ENCODE measurements around the gene CMPK2. TPM values are rescaled to one million over a fixed set of nuclear protein-coding genes. Genes with fewer than 3 reads are reported as not detected.

CMPK2 gene
- total RNA-seq, 1 donor from 2014 or later = 0.92 TPM

- no peak for DNase-seq (ENCODE audit: low read depth, low spot score)
Measured at GRCh38 chr2:6813573-6813972, 52.1 kb downstream of the CMPK2 start.

- DNase-seq (ENCODE audit: low read depth, low spot score) = no peak
Measured at GRCh38 chr2:6812857-6813530, 52.7 kb downstream of the CMPK2 start.

GRCh38 chr2:6810961-6811360 lies 54.7 kb downstream of the CMPK2 start:
- no peak for DNase-seq (ENCODE audit: low read depth, low spot score)

- DNase-seq (ENCODE audit: low read depth, low spot score) = no peak
Measured at GRCh38 chr2:6808426-6808825, 57.3 kb downstream of the CMPK2 start.

DNA sequence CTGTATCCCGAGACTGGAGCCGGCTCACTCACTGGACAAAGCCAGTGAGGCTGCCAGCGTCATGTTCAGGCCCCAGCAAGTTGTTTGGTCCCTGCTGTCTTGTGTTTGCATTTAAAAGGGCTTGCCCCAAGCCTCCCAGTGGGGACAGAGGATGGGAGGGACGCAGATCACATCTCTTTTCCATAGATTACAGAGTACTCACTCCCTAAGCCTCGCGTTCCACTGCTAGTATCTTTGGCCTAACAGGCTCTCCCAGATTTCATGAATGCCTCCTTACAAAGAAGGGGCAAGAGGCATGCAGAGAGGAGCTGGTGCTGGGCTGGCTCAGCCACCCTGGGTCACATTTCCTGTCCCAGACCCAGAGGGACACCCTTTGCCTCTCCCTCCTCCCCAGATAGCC lies 59.1 kb downstream of the CMPK2 start:
- no peak for DNase-seq (ENCODE audit: low read depth, low spot score)

DNA sequence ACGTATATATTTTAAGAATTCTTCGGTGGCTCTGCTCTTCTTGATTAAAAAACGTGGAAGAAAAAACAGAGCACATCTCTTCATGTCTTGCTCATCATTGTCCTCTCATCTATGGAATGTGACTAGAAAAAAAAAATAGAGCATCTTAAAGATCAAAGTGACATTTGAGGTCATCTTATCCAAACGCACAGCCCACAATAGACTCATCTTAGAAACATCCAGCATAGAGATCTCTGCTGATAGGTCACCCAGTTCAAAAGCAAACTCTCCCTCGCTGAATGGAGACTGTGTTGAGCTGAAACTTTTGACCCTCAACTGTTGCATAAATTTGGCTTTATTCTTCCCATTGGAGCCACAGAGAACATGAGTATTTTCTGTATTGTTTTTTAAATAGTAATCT lies 65.2 kb downstream of the CMPK2 start:
- DNase-seq (ENCODE audit: low read depth, low spot score) = no peak

Other genes with a start within 250 kb of the CMPK2 start
- 0.63 and 0.66 TPM in 2 replicates for gene RSAD2, start 11.9 kb upstream of the CMPK2 start, total RNA-seq
- gene RNF144A, start 51.5 kb upstream of the CMPK2 start, total RNA-seq = 2.5 and 5.3 TPM in 2 replicates

Measured in pulmonary artery endothelial cell (primary cell).